ENCODE measurements around the gene HDLBP.

HDLBP gene

DNA sequence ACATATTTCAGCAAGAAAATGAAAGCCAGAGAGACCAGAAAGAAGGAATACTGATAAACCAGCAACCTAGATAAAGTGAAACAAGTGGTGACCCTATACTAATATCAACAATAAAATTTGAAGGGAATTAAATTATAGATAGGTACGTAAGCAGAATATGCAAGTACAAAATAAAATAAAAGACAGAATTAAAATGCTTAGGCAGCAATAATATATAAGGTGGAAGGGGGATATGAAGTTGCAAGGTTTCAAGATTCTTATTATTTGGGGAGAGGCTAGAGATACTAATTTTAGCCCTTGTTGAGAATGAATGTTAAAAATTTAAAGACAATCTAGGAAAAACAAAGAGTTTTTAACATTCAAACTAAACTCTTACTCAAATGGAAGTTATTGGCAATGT is 39.6 kb downstream of the HDLBP start:
- no peak for DNase-seq (ENCODE audit: low read depth)

DNA sequence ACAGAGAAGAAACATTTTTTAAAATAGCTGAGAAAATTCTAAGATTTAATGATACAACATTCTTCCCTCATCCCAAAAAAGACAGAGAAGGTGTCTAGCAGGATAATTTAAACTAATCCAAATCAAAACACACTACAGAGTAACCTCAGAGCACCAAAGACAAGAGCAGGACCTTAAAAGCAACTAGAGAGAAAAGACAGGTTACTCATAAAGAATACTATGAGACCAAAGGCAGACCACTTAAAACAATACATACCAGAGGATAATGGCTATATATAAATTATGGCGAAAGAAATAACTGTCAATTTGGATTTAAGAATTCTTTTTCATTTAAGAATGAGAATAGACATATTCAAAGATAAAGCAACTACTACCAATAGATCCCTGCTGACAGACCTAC is 40.0 kb downstream of the HDLBP start:
- DNase-seq (ENCODE audit: low read depth): no peak

GRCh38 chr2:241274127-241274526 is 41.3 kb downstream of the HDLBP start:
- DNase-seq (ENCODE audit: low read depth): no peak

DNA sequence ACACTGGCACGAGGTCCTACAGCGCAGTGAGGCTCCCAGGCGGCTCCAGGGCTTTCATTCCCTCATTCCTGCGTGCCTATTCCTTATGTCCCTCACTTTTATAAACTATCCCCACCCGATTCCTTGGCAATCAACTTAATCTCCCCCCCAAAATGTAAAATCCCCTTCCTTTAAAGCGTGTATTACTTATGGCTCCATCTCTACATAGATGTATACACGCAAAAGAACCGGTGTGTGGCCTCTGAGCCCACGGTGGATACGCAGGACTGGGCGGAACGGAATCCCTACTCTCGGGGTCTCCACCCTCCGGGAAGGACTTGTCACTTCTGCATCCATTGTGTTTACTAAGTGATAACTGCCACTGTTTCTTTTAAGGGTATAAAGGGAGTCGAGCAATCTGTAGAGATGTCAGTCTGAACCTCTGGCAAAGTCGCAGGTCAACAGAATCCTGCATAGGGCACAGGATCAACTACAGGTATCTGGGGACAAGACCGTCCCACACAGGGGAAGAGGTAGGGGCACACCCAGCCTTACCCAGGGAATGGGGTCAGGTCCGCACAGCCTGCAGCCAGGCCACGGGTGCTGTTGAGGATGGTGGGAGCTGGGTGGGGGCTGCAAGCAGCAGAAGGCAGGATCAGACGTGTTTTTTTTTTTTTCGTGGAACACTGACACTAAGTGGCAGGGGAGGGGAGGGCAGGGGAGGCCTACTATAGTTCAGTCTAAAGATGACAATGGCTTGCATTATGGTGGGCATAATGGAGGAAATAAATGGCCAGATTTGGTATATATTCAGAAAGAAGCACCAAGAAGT is 42.1 kb downstream of the HDLBP start:
- DNase-seq (ENCODE audit: low read depth): no peak

DNA sequence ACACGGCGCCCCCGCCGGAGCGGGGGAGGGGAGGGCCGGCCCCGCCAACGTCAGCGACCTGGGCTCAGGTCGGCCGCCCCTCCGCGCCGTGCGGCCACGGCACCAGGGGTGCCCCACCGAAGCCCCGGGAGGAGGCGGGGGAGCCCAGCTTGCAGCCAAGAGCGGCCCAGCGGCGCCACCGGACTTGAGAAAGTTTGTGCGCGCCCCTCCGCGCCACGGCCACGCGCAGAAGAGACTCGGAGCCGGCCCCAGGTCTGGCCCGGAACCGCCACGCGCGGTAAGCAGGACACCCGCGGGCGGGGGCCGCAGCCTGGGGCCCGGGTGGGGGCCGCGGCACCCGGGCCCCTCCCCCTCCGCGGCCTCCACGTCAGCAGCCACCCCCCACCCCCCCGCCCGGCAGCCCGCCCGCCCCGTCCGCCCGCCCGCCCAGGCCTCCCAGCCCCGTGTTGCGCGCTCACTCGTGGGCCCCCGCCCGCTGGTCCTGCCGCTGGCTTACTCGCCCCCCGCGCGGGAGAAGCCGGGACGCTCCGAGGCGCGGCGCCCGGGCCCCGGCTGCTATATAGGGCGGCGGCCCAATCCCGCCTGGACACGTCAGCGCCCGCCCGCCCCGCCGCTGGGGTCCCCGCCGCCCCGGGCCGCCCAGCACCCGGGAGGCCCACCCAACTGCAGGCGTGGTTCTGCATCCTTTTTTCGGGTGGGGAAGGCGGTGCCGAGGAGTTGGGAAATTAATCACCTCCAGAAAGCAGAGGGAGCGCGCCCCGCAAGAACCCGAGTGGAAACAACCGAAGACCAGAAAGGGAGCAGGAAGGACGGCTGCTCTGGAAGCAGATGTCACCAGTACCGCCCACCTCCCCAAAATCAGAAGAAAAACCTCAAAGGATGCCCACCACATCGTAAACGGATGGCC is 42.9 kb downstream of the HDLBP start:
- DNase-seq (ENCODE audit: low read depth): peak; percentile 42

DNA sequence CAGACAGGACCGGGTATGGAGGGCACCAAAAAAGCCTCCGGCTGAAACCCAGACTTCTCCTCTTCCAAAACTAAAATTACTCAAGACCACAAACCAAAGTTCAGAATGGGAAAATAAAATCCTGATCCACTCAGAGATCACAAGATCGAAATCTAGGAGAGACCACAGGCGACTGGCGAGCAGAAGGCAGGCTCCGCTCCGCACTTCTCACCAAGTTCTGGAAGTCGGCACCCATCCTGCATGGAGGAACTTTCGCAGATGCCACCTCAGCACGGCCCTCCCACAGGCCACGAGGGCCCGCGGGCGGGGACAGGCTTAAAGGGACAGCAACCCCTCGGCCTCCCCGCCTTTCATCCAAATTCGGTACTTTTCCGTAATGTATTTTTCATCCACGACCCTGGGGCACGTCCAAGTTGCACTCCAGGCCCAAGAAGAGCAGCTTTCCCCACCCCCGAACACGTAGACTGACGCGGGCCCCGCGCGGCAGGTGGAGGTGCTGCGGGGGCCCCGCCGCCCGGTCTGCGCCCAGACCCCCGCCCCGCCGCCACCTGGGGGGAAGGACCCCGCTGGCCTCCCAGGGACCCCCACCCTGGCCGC is 43.7 kb downstream of the HDLBP start:
- peak; percentile 32 for DNase-seq (ENCODE audit: low read depth)

DNA sequence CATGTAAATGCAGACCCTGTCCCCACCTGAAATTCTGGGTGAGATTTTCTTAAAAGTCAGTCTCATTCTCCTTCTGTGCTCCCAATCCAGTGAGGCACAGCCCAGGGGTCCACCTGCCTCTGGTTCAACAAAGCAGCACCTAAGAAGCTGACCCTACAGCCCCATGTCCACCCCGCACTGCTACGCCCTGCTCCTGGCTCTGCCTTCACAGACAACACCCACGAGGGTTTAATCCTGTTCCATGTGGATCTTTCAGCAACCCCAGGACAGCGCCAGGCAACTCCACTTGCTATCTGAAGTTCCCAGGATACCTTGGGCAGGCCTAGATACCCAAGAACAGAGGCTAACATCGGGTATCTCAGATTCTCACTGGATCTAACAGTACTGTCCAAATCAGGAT is 44.9 kb downstream of the HDLBP start:
- no peak for DNase-seq (ENCODE audit: low read depth)

GRCh38 chr2:241269707-241270520 is 45.6 kb downstream of the HDLBP start:
- no peak for DNase-seq (ENCODE audit: low read depth)

- DNase-seq (ENCODE audit: low read depth): no peak
These were observed 46.6 kb downstream of the HDLBP start for GRCh38 chr2:241268716-241269445.

GRCh38 chr2:241268306-241268705 is 47.2 kb downstream of the HDLBP start:
- DNase-seq (ENCODE audit: low read depth): no peak

- no peak for DNase-seq (ENCODE audit: low read depth)
These were observed 48.0 kb downstream of the HDLBP start for GRCh38 chr2:241267249-241268067.

DNA sequence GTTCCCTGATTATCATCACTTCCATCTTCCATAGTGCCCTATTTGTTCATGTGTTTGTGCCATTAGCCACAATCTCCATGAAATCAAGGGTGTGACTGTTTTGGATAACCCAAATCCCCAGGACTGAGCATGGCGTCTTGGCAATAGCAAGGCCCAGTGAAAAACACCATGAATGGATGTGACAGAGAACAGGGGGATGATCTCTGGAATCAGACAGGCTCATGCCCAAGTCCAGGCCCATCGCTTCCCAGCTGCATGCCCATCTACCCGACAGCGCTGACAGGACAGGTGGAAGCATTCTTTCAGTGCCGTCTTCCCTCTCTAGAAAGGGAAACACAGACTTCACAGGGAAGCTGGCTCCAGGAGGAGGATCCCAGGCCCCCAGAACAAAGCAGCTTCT is 50.0 kb downstream of the HDLBP start:
- no peak for DNase-seq (ENCODE audit: low read depth)

DNA sequence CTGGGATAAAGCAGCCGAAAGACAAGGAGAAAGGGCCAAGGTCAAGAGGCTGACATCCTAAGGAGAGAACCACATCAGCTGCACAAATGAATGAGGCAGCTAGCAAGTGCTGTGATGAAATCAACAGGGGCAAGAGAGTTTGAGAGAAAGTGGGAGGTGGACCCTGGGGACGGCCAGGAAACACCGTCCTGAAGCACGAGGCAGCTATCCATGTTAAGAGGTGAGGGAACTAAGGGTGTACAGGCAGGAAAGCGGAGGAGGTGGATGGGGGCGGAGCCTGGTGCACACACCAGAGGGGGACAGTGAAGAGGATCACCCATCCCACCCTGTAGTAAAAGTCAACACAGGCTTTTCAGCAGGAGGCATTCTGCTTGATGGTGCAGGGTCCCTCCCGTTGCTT is 52.4 kb downstream of the HDLBP start:
- DNase-seq (ENCODE audit: low read depth): no peak

- no peak for DNase-seq (ENCODE audit: low read depth)
These were observed 53.8 kb downstream of the HDLBP start for GRCh38 chr2:241261628-241262027.

GRCh38 chr2:241260911-241261310 is 54.6 kb downstream of the HDLBP start:
- DNase-seq (ENCODE audit: low read depth): no peak

DNA sequence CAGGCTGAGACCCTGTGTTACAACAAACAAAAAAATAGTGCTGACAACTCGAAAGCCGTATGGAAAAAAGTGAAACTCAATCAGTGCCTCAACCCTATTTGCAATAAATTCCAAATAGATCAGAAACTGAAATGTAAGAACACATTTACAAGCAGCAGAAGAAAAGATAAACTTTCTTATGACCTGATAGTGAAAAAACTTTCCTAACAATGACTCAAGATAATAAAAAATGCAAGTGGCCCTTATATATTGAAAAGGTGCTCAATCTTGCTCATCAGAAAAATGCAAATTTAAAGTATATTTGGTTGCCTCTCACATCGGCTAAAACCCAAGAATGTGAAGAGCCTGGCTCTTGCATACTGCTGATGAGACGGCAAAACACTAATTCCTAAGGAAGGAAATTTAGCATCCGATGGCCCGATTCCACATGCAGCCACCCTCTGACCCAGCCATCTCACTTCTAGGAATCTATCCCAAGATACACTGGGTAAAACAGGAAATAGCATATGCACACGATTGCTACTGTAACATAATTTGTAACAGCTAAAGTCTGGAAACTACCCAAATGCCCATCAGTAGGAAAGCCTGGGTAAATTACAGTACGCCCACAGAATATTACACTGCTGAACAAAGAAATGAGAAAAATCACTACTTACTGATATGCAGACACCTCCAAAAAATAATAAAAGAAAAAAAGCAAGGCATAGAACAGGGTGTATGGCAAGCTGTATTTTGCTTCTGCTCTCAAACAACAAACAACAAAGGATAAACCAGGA is 56.8 kb downstream of the HDLBP start:
- DNase-seq (ENCODE audit: low read depth): no peak

DNA sequence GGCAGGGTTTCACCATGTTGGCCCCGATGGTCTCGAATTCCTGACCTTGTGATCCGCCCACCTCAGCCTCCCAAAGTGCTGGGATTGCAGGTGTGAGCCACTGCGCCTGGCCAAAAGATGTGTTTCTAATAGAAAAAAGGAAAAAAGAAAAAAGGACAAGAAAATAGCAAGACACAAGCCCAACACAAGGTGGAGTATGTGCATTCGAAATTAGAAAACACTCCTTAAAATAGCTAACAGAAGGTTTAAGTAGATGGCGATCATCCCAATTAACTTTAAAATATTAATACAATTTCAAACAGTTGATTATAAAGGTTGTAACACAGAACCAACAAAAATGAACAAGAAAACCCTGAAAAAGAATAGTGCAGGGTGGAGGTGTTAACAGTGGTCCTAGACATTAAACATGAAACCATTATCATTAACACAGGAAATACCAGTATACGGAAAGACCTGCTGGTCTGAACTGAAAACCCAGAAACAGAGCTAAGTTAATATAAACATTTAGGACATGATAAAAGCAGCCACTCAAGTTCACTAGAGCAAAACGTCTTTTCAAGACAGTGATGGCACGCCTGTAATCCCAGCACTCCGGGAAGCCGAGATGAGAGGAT is 57.9 kb downstream of the HDLBP start:
- DNase-seq (ENCODE audit: low read depth): no peak

GRCh38 chr2:241256168-241256545 is 59.3 kb downstream of the HDLBP start:
- no peak for DNase-seq (ENCODE audit: low read depth)

GRCh38 chr2:241255542-241256167 is 59.8 kb downstream of the HDLBP start:
- no peak for DNase-seq (ENCODE audit: low read depth)
